Endothelial cell of umbilical vein (primary cell): ENCODE data around the gene GRID1.

ENCODE experiments used
- EZH2 ChIP-seq: IDR thresholded peaks from 2 replicates; pipeline ENCODE4 v1.6.1; 2012; ENCODE audit warnings: borderline replicate concordance, low read depth, mild to moderate bottlenecking, moderate library complexity, low read length, inconsistent platforms; ENCODE audit not compliant: severe bottlenecking
- POLR2A ChIP-seq: IDR thresholded peaks from 2 replicates; pipeline ENCODE4 v1.6.1; 2012; ENCODE audit warnings: low read depth, mild to moderate bottlenecking, control low read depth, low read length
- TF ChIP-seq, protein P1 (sequence below), 2 donors: IDR thresholded peaks; 1 replicate in 1 of 2; 2 replicates in 1 of 2; pipeline ENCODE4 v1.5.1; 2011; ENCODE audit warnings: low read length in 2 of 2, mild to moderate bottlenecking in 2 of 2, moderate library complexity in 2 of 2, control low read depth in 1 of 2, inconsistent platforms in 1 of 2, low read depth in 1 of 2; ENCODE audit not compliant: insufficient read depth in 1 of 2; ENCODE audit errors: extremely low read depth in 1 of 2

DNA sequence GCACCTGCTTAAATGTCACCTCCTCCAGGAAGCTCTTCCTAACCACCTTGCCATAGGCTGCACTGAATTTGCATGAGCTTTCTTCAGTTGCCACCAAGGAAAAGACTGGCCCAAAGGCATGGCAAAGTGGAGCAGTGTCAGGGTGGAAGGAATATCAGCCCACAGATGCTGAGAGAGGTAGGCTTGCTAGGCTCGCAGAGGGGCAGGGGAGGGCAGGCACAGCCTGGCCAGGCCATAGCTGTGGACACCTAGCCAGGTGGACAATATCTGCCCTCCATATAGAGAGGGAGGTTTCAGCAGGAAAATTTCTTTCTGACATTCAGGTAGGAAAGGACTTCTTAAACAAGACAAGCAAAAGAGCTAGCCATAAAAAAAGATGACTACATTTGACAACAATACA is 166.3 kb downstream of the GRID1 start:
- TF ChIP-seq, protein P1, sequence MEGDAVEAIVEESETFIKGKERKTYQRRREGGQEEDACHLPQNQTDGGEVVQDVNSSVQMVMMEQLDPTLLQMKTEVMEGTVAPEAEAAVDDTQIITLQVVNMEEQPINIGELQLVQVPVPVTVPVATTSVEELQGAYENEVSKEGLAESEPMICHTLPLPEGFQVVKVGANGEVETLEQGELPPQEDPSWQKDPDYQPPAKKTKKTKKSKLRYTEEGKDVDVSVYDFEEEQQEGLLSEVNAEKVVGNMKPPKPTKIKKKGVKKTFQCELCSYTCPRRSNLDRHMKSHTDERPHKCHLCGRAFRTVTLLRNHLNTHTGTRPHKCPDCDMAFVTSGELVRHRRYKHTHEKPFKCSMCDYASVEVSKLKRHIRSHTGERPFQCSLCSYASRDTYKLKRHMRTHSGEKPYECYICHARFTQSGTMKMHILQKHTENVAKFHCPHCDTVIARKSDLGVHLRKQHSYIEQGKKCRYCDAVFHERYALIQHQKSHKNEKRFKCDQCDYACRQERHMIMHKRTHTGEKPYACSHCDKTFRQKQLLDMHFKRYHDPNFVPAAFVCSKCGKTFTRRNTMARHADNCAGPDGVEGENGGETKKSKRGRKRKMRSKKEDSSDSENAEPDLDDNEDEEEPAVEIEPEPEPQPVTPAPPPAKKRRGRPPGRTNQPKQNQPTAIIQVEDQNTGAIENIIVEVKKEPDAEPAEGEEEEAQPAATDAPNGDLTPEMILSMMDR (IDR thresholded peaks at IDR 0.05; ENCODE audit: extremely low read depth in 1 of 2, insufficient read depth in 1 of 2, low read depth in 1 of 2, low read length in 2 of 2) = no peak
- TF ChIP-seq POLR2A (no peak), EZH2 (no peak)
